Neural progenitor cell (in vitro differentiated cells): ENCODE measurements around the gene F2RL1. TPM values are rescaled to one million over a fixed set of nuclear protein-coding genes. Genes with fewer than 3 reads are reported as not detected.

Source experiments
- DNase-seq: peaks from one replicate; pipeline ENCODE4 v3.0.0-alpha.2; 2016; ENCODE audit warnings: low spot score
- H2AFZ ChIP-seq: fragments of 200-600 bp; sonication (generic); replicated peaks from 2 replicates; pipeline ENCODE4 v1.6.1; 2016; ENCODE audit warnings: antibody characterized with exemption
- H3F3A ChIP-seq: fragments of 200-600 bp; sonication (generic); 2 replicates; pipeline ENCODE4 v1.6.1; 2016; ENCODE audit warnings: antibody characterized with exemption, low read depth
- H3K27ac ChIP-seq: fragments of 200-600 bp; sonication (generic); 2 replicates; pipeline ENCODE4 v1.5.1; 2016; ENCODE audit warnings: mild to moderate bottlenecking
- H3K27me3 ChIP-seq: fragments of 200-600 bp; sonication (generic); 2 replicates; pipeline ENCODE4 v1.6.1; 2016; ENCODE audit warnings: mild to moderate bottlenecking, moderate library complexity
- H3K36me3 ChIP-seq: fragments of 200-600 bp; sonication (generic); 2 replicates; pipeline ENCODE4 v1.5.1; 2016
- H3K4me1 ChIP-seq: fragments of 200-600 bp; sonication (generic); 2 replicates; pipeline ENCODE4 v1.6.1; 2016; ENCODE audit warnings: mixed run types
- H3K4me2 ChIP-seq: fragments of 200-600 bp; sonication (generic); 2 replicates; pipeline ENCODE4 v1.6.1; 2016
- H3K4me3 ChIP-seq: fragments of 200-600 bp; sonication (generic); 2 replicates; pipeline ENCODE4 v1.5.1; 2016
- H3K79me2 ChIP-seq: fragments of 200-600 bp; sonication (generic); 2 replicates; pipeline ENCODE4 v1.6.1; 2016; ENCODE audit warnings: low read depth
- H3K9ac ChIP-seq: fragments of 200-600 bp; sonication (generic); 2 replicates; pipeline ENCODE4 v1.6.1; 2016
- H3K9me3 ChIP-seq: fragments of 200-600 bp; sonication (generic); 2 replicates; pipeline ENCODE4 v1.5.1; 2016; ENCODE audit warnings: low read depth
- H4K20me1 ChIP-seq: fragments of 200-600 bp; sonication (generic); 2 replicates; pipeline ENCODE4 v1.6.1; 2016; ENCODE audit warnings: low read depth
- H3K27ac Mint-ChIP-seq: 3 replicates; pipeline ENCODE4 v1.8.0; 2021; ENCODE audit warnings: mixed read lengths
- H3K27me3 Mint-ChIP-seq: 2 replicates; pipeline ENCODE4 v1.8.0; 2022; ENCODE audit warnings: low read depth, mild to moderate bottlenecking, inconsistent platforms, moderate library complexity, mixed read lengths; ENCODE audit not compliant: insufficient read depth
- H3K36me3 Mint-ChIP-seq: 3 replicates; pipeline ENCODE4 v1.8.0; 2021; ENCODE audit warnings: mixed read lengths
- H3K4me1 Mint-ChIP-seq: 3 replicates; pipeline ENCODE4 v1.8.0; 2021; ENCODE audit warnings: mixed read lengths
- H3K4me3 Mint-ChIP-seq: 3 replicates; pipeline ENCODE4 v1.8.0; 2021; ENCODE audit warnings: mild to moderate bottlenecking, moderate library complexity, mixed read lengths
- H3K9me3 Mint-ChIP-seq: 3 replicates; pipeline ENCODE4 v1.8.0; 2020; ENCODE audit warnings: mixed read lengths
- CTCF ChIP-seq: fragments of 200-600 bp; sonication (generic); IDR thresholded peaks from 2 replicates; pipeline ENCODE4 v1.5.1; 2017; ENCODE audit warnings: antibody characterized with exemption, mild to moderate bottlenecking
- EZH2 ChIP-seq: fragments of 200-600 bp; sonication (generic); IDR thresholded peaks from 2 replicates; pipeline ENCODE4 v1.6.1; 2017; ENCODE audit warnings: antibody characterized with exemption, mild to moderate bottlenecking, moderate library complexity
- EZH2phosphoT487 ChIP-seq: fragments of 200-600 bp; sonication (generic); IDR thresholded peaks from 2 replicates; pipeline ENCODE4 v1.6.1; 2017; ENCODE audit warnings: antibody characterized with exemption
- total RNA-seq: library from RNA; depleted of rRNA; stranded (reverse); fragments of >200 nt; gene quantifications from 2 replicates; pipeline ENCODE4 v1.2.3, GENCODE V29; 2015; ENCODE audit warnings: low replicate concordance

The F2RL1 gene
- total RNA-seq, 1 donor from 2014 or later = 9.3 TPM

DNA sequence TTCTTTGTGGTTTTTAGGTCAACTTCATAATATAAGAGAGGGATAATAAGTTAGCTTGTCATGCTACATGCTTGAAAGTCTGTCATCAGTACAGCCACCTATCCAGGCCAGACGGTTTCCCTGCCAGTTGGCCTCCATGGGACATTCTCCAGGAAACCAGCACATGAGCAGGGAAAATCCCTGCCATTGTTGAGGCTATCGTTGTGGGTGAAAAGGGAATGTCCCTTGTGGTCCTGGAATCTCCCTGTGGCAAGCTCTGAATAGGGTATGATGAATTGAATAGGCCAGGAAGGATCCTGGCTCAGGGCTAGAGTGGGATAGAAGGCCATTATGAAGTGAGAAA, 12.3 kb downstream of the F2RL1 start:
- peaks cover 2% of the 10 kb centered on the region for H3K27me3 Mint-ChIP-seq
- no peaks in the 10 kb centered on the region for H3K9me3 Mint-ChIP-seq
- Histone ChIP-seq H3K27ac (no peak overlapping the region), H3K79me2 (peaks cover 12% of the 10 kb centered on the region), H3K9me3 (no peaks in the 10 kb centered on the region), H3K4me1 (peaks cover 4% of the 10 kb centered on the region), H3K36me3 (no peaks in the 10 kb centered on the region), H2AFZ (no peak overlapping the region), H3K27me3 (no peaks in the 10 kb centered on the region), H3K4me3 (no peak overlapping the region), H3K4me2 (no peak overlapping the region), H3F3A (peaks cover 11% of the 10 kb centered on the region), H3K9ac (no peak overlapping the region), H4K20me1 (no peaks in the 10 kb centered on the region)
- peak; percentile 46 for DNase-seq
- H3K36me3 Mint-ChIP-seq = no peaks in the 10 kb centered on the region
- H3K4me1 Mint-ChIP-seq = peaks cover 4% of the 10 kb centered on the region
- H3K27ac Mint-ChIP-seq = peak overlapping the region; percentile 22
- no peak overlapping the region for H3K4me3 Mint-ChIP-seq
- TF ChIP-seq EZH2phosphoT487 (no peak), EZH2 (no peak)

DNA sequence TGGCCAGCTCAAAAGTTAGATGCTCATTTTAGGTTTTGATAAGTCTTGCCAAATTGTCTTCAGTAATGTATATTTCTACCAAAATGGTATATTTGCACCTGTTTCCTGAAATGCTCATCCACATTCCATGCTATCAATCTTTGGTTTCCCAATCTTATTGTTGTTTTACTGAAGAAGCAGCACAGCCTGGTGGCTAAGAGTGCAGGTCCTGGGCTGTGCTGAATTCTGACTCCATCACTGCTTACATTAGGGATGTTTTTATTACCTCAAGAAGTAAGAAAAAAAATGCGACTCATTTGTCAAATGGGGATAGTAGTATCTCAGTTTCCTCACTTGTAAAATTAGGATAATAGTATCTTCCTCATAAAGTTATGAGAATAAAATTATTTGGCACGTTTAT, 17.4 kb downstream of the F2RL1 start:
- no peak overlapping the region for H3K4me3 ChIP-seq
- no peak overlapping the region for H3K27ac ChIP-seq
- Mint-ChIP-seq H3K27ac (no peak overlapping the region), H3K27me3 (peaks cover 2% of the 10 kb centered on the region), H3K36me3 (no peaks in the 10 kb centered on the region), H3K4me1 (peaks cover 8% of the 10 kb centered on the region), H3K4me3 (no peak overlapping the region), H3K9me3 (no peaks in the 10 kb centered on the region)
- no peak overlapping the region for H3K4me2 ChIP-seq
- no peak overlapping the region for H2AFZ ChIP-seq
- H3K27me3 ChIP-seq = no peaks in the 10 kb centered on the region
- H3K9me3 ChIP-seq = no peaks in the 10 kb centered on the region
- H3K79me2 ChIP-seq = peaks cover 4% of the 10 kb centered on the region
- no peak overlapping the region for H3K9ac ChIP-seq
- H3K36me3 ChIP-seq = no peaks in the 10 kb centered on the region
- H3K4me1 ChIP-seq = peaks cover 3% of the 10 kb centered on the region
- TF ChIP-seq CTCF (no peak), EZH2phosphoT487 (no peak), EZH2 (no peak)
- no peaks in the 10 kb centered on the region for H4K20me1 ChIP-seq
- peaks cover 10% of the 10 kb centered on the region for H3F3A ChIP-seq
- DNase-seq = no peak

- TF ChIP-seq EZH2 (no peak), EZH2phosphoT487 (no peak), CTCF (no peak)
- no peak overlapping the region for H2AFZ ChIP-seq
These were observed 17.8 kb downstream of the F2RL1 start for GRCh38 chr5:76836585-76836984.

DNA sequence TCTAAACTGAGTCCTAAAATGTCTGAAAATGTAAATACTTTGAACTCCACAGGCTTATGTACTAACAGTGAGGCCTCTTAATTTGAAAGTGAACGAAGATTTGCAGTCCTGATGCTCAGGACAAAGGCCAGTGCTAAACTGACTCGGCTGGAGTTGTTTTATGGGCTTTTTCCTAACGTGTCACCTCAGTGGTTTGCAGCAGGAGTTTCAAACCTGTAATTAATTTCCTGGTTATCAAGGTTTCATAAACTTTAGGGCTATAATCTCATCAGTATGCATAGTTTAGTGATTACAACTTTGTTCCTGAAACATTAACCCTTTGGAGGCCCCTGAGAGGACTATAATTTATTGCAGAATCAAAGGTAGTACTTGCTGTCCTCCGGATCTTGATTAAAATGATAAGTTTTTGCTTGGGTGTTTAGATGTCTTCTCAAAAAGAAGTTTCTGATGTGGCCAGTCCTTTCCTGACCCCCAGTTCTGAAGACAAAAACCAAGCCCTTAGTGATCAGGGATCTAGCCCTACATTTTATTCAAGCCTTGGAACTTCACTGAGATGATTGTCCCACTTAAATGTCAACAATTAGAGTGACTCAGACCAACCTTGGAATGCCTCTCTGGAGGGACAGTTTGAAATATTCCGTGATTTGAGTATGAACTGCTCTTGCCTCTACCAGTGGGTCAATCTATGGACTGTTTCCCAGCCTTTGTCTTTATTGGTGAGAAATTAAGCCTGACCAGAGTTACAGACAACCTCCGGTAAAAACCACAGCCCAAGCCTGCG, 19.8 kb downstream of the F2RL1 start:
- Mint-ChIP-seq H3K27me3 (peaks cover 2% of the 10 kb centered on the region), H3K27ac (peak overlapping the region; percentile 38), H3K4me3 (peak overlapping the region; percentile 15), H3K4me1 (peaks cover 4% of the 10 kb centered on the region), H3K36me3 (no peaks in the 10 kb centered on the region), H3K9me3 (peaks cover 3% of the 10 kb centered on the region)
- H2AFZ ChIP-seq = peak overlapping the region; percentile 26
- no peaks in the 10 kb centered on the region for H3K9me3 ChIP-seq
- no peaks in the 10 kb centered on the region for H3K27me3 ChIP-seq
- H4K20me1 ChIP-seq = no peaks in the 10 kb centered on the region
- TF ChIP-seq EZH2 (no peak), EZH2phosphoT487 (no peak), CTCF (no peak)
- no peak overlapping the region for H3K27ac ChIP-seq
- no peak overlapping the region for H3K4me3 ChIP-seq
- no peaks in the 10 kb centered on the region for H3K79me2 ChIP-seq
- H3K36me3 ChIP-seq = no peaks in the 10 kb centered on the region
- peaks cover 8% of the 10 kb centered on the region for H3F3A ChIP-seq
- no peak overlapping the region for H3K4me2 ChIP-seq
- no peak for DNase-seq
- peaks cover 3% of the 10 kb centered on the region for H3K4me1 ChIP-seq
- H3K9ac ChIP-seq = no peak overlapping the region

More at GRCh38 chr5:76836585-76836984, 17.8 kb downstream of the F2RL1 start:
- H3K4me1 Mint-ChIP-seq = peaks cover 8% of the 10 kb centered on the region
- H3K36me3 Mint-ChIP-seq = no peaks in the 10 kb centered on the region
- no peaks in the 10 kb centered on the region for H3K9me3 Mint-ChIP-seq
- H3K79me2 ChIP-seq = peaks cover 4% of the 10 kb centered on the region
- H3F3A ChIP-seq = peaks cover 8% of the 10 kb centered on the region
- no peaks in the 10 kb centered on the region for H3K9me3 ChIP-seq
- H3K36me3 ChIP-seq = no peaks in the 10 kb centered on the region
- no peaks in the 10 kb centered on the region for H4K20me1 ChIP-seq
- peaks cover 3% of the 10 kb centered on the region for H3K4me1 ChIP-seq
- no peak overlapping the region for H3K4me3 Mint-ChIP-seq
- H3K27me3 Mint-ChIP-seq = peaks cover 2% of the 10 kb centered on the region
- H3K4me2 ChIP-seq = no peak overlapping the region
- DNase-seq = no peak
- no peak overlapping the region for H3K27ac Mint-ChIP-seq
- H3K4me3 ChIP-seq = no peak overlapping the region
- no peak overlapping the region for H3K27ac ChIP-seq
- no peak overlapping the region for H3K9ac ChIP-seq
- H3K27me3 ChIP-seq = no peaks in the 10 kb centered on the region
